ENCODE data around the gene SEPTIN8. TPM values are rescaled to one million over a fixed set of nuclear protein-coding genes. Genes with fewer than 3 reads are reported as not detected.

Gene SEPTIN8
- total and polyA plus RNA-seq, 2 experiments from 2014 or later = 26.9 to 41.9 TPM

DNA sequence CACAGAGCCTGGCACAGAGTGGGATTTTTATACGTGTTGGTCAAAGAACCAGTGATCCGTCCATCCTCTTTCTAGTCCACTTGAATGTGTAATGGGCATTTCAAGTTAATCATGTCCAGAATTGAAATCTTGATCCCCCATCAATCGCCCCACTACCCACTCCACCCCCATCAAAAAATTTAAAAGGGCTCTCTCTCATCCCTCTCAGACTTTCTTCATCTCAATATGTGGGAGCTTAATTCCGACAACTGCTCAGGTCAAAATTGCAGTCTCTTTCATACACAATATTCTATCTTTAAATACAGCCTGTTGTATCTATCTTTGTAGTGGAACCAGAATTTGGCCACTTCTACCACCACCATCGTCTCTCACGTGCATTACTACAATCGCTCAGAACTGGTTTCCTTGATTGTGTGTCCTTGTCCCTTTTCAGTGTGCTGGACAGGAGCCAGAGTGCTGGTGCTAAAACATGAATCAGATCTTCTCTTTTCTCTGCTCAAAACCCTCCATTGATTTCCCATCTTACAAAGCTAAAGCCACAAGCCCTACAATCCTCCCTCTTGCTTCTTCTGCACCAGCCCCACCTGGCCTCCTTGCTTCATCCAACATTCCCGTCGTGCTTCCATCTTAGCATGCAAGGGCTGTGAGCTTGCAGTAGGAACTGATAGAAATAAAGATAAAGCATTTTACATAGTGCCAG, 38.9 kb downstream of the SEPTIN8 start:
- no peak for TF ChIP-seq EZH2 (IDR thresholded peaks at IDR 0.05; ENCODE audit: insufficient read depth, poor library complexity, severe bottlenecking)
- no peak for TF ChIP-seq EZH2phosphoT487 (IDR thresholded peaks at IDR 0.05; ENCODE audit: insufficient read depth, low read depth)
- in situ Hi-C loops (cut with MboI) = no loop called here
- DNase-seq = no peak
- peak overlapping the region; percentile 38 for H3K4me2 ChIP-seq (ENCODE audit: unreplicated experiment)
- H3F3A ChIP-seq (ENCODE audit: insufficient read depth) = no peaks in the 10 kb centered on the region
- peak overlapping the region; percentile 87 for H3K4me3 ChIP-seq
- 54 to 60% methylated on average over 9 of the region's 9 CpGs for WGBS, 2 experiments (ENCODE audit: low coverage in 1 of 2, low lambda C conversion rate in 2 of 2, missing lambda C conversion rate in 2 of 2)
- H3K36me3 ChIP-seq (ENCODE audit: low read depth) = no peaks in the 10 kb centered on the region
- no peaks in the 10 kb centered on the region for H3K9me3 ChIP-seq (ENCODE audit: low read depth)
- no peak overlapping the region for H3K27ac ChIP-seq
- H4K20me1 ChIP-seq (ENCODE audit: insufficient read depth) = no peaks in the 10 kb centered on the region
- peak overlapping the region; percentile 87 for H2AFZ ChIP-seq
- no peaks in the 10 kb centered on the region for H3K27me3 ChIP-seq (replicated peaks; ENCODE audit: insufficient read depth)
- H3K79me2 ChIP-seq (ENCODE audit: insufficient read depth) = peaks cover 35% of the 10 kb centered on the region
- H3K9me2 ChIP-seq (ENCODE audit: insufficient read depth) = no peaks in the 10 kb centered on the region
- H3K9ac ChIP-seq = peak overlapping the region; percentile 78
- peaks cover 7% of the 10 kb centered on the region for H3K4me1 ChIP-seq (ENCODE audit: insufficient read depth)

- WGBS, 2 experiments (ENCODE audit: low coverage in 1 of 2, low lambda C conversion rate in 2 of 2, missing lambda C conversion rate in 2 of 2) = 1 to 2% methylated on average over 67 to 78 of the region's 81 CpGs
- peak; percentile 98 for DNase-seq
- H3K27ac ChIP-seq = 0 out of 2 replicates have a peak within 1 kb of the TSS, but pooled peaks have one; percentile 6
These were observed 39.9 kb downstream of the SEPTIN8 start, which contains the start of gene KIF3A for GRCh38 chr5:132736853-132737833. Gene KIF3A (minus strand): TSS chr5:132737546. CDS start chr5:132737419, 127 bp downstream.

GRCh38 chr5:132734687-132735086, 42.4 kb downstream of the SEPTIN8 start:
- H3F3A ChIP-seq (ENCODE audit: insufficient read depth) = no peaks in the 10 kb centered on the region
- H3K36me3 ChIP-seq (ENCODE audit: low read depth) = no peaks in the 10 kb centered on the region
- no peak for TF ChIP-seq EZH2 (IDR thresholded peaks at IDR 0.05; ENCODE audit: insufficient read depth, poor library complexity, severe bottlenecking)
- no peak for TF ChIP-seq EZH2phosphoT487 (IDR thresholded peaks at IDR 0.05; ENCODE audit: insufficient read depth, low read depth)
- peaks cover 35% of the 10 kb centered on the region for H3K79me2 ChIP-seq (ENCODE audit: insufficient read depth)
- in situ Hi-C loops (cut with MboI) = no loop called here
- peaks cover 7% of the 10 kb centered on the region for H3K4me1 ChIP-seq (ENCODE audit: insufficient read depth)
- H3K9ac ChIP-seq = no peak overlapping the region
- H3K4me2 ChIP-seq (ENCODE audit: unreplicated experiment) = no peak overlapping the region
- H3K4me3 ChIP-seq = no peak overlapping the region
- H3K27me3 ChIP-seq (replicated peaks; ENCODE audit: insufficient read depth) = no peaks in the 10 kb centered on the region
- H4K20me1 ChIP-seq (ENCODE audit: insufficient read depth) = no peaks in the 10 kb centered on the region
- H3K9me3 ChIP-seq (ENCODE audit: low read depth) = no peaks in the 10 kb centered on the region
- no peak overlapping the region for H3K27ac ChIP-seq
- WGBS, 2 experiments (ENCODE audit: low coverage in 1 of 2, low lambda C conversion rate in 2 of 2, missing lambda C conversion rate in 2 of 2) = 69 to 78% methylated on average over 2 of the region's 2 CpGs
- H3K9me2 ChIP-seq (ENCODE audit: insufficient read depth) = no peaks in the 10 kb centered on the region
- no peak for DNase-seq
- H2AFZ ChIP-seq = no peak overlapping the region

More at GRCh38 chr5:132736853-132737833, 39.9 kb downstream of the SEPTIN8 start, which contains the start of gene KIF3A:
- Histone ChIP-seq H4K20me1 (ENCODE audit: insufficient read depth) (no peaks in the 10 kb centered on the region), H3K79me2 (ENCODE audit: insufficient read depth) (peaks cover 35% of the 10 kb centered on the region), H3K36me3 (ENCODE audit: low read depth) (no peaks in the 10 kb centered on the region), H3K4me1 (ENCODE audit: insufficient read depth) (peaks cover 7% of the 10 kb centered on the region), H2AFZ (peak within 1 kb of the TSS; percentile 87), H3K9me3 (ENCODE audit: low read depth) (no peaks in the 10 kb centered on the region), H3K4me3 (peak within 1 kb of the TSS; percentile 87), H3K9me2 (ENCODE audit: insufficient read depth) (no peaks in the 10 kb centered on the region), H3K9ac (peak within 1 kb of the TSS; percentile 78), H3K4me2 (ENCODE audit: unreplicated experiment) (peak within 1 kb of the TSS; percentile 80), H3F3A (ENCODE audit: insufficient read depth) (no peaks in the 10 kb centered on the region), H3K27me3 (replicated peaks; ENCODE audit: insufficient read depth) (no peaks in the 10 kb centered on the region)
- in situ Hi-C loops (cut with MboI) = no loop called here
- TF ChIP-seq EZH2phosphoT487 (IDR thresholded peaks at IDR 0.05; ENCODE audit: insufficient read depth, low read depth) (no peak), EZH2 (IDR thresholded peaks at IDR 0.05; ENCODE audit: insufficient read depth, poor library complexity, severe bottlenecking) (no peak)

- Histone ChIP-seq H3F3A (ENCODE audit: insufficient read depth) (no peaks in the 10 kb centered on the region), H3K9ac (no peak overlapping the region), H3K4me2 (ENCODE audit: unreplicated experiment) (no peak overlapping the region), H3K4me3 (no peak overlapping the region), H3K27ac (no peak overlapping the region), H2AFZ (no peak overlapping the region), H3K9me2 (ENCODE audit: insufficient read depth) (no peaks in the 10 kb centered on the region), H3K4me1 (ENCODE audit: insufficient read depth) (peaks cover 7% of the 10 kb centered on the region), H3K36me3 (ENCODE audit: low read depth) (no peaks in the 10 kb centered on the region), H3K79me2 (ENCODE audit: insufficient read depth) (peaks cover 35% of the 10 kb centered on the region), H3K9me3 (ENCODE audit: low read depth) (no peaks in the 10 kb centered on the region), H4K20me1 (ENCODE audit: insufficient read depth) (no peaks in the 10 kb centered on the region), H3K27me3 (replicated peaks; ENCODE audit: insufficient read depth) (no peaks in the 10 kb centered on the region)
- DNase-seq = no peak
- 73% methylated on average over 2 of the region's 2 CpGs for WGBS, 2 experiments (ENCODE audit: low coverage in 1 of 2, low lambda C conversion rate in 2 of 2, missing lambda C conversion rate in 2 of 2)
- in situ Hi-C loops (cut with MboI) = no loop called here
- no peak for TF ChIP-seq EZH2 (IDR thresholded peaks at IDR 0.05; ENCODE audit: insufficient read depth, poor library complexity, severe bottlenecking)
- no peak for TF ChIP-seq EZH2phosphoT487 (IDR thresholded peaks at IDR 0.05; ENCODE audit: insufficient read depth, low read depth)
These were observed 43.4 kb downstream of the SEPTIN8 start for GRCh38 chr5:132733499-132734148.

All from GM23248 (cell line).